Liver (tissue), 10 donors: ENCODE results near the gene SUGCT. TPM values are rescaled to one million over a fixed set of nuclear protein-coding genes. Genes with fewer than 3 reads are reported as not detected.

Experiments used
- DNase-seq: peaks from one replicate; pipeline ENCODE4 v3.0.0-alpha.2; 2017; ENCODE audit warnings: low spot score
- H3K27ac ChIP-seq, 2 donors: one replicate each; pipeline ENCODE4 v1.7.0; 2013; ENCODE audit warnings: inconsistent platforms in 2 of 2, low read length in 2 of 2, control low read depth in 1 of 2, low read depth in 1 of 2, mild to moderate bottlenecking in 1 of 2
- H3K27me3 ChIP-seq, 4 donors: one replicate each; pipeline versions ENCODE4 v1.6.1 to v1.7.0; 2013; ENCODE audit warnings: low read length in 3 of 4, inconsistent platforms in 1 of 4, mild to moderate bottlenecking in 1 of 4, moderate library complexity in 1 of 4; ENCODE audit not compliant: control insufficient read depth in 4 of 4, insufficient read depth in 4 of 4
- H3K36me3 ChIP-seq, 4 donors: one replicate each; pipeline versions ENCODE4 v1.6.1 to v1.7.0; 2013; ENCODE audit warnings: low read length in 3 of 4, mild to moderate bottlenecking in 3 of 4, low read depth in 1 of 4, moderate library complexity in 1 of 4; ENCODE audit not compliant: control insufficient read depth in 4 of 4, insufficient read depth in 3 of 4
- H3K4me1 ChIP-seq, 4 donors: one replicate each; pipeline versions ENCODE4 v1.6.1 to v1.7.0; 2013; ENCODE audit warnings: low read length in 3 of 4, mild to moderate bottlenecking in 3 of 4, moderate library complexity in 1 of 4; ENCODE audit not compliant: control insufficient read depth in 4 of 4, insufficient read depth in 4 of 4
- H3K4me3 ChIP-seq, 3 donors: one replicate each; pipeline versions ENCODE4 v1.6.1 to v1.7.0; 2013; ENCODE audit warnings: low read length in 3 of 3, control low read depth in 1 of 3, low read depth in 1 of 3, mild to moderate bottlenecking in 1 of 3
- H3K9ac ChIP-seq, 2 donors: one replicate each; pipeline ENCODE4 v1.7.0; 2013; ENCODE audit warnings: low read length in 2 of 2, mild to moderate bottlenecking in 2 of 2, moderate library complexity in 2 of 2, control low read depth in 1 of 2, low read depth in 1 of 2
- H3K9me3 ChIP-seq, 4 donors: one replicate each; pipeline versions ENCODE4 v1.6.1 to v1.7.0; 2013; ENCODE audit warnings: low read length in 3 of 4; ENCODE audit not compliant: control insufficient read depth in 4 of 4
- HNF4G ChIP-seq: IDR thresholded peaks from 2 replicates; pipeline ENCODE4 v1.6.1; 2016; ENCODE audit warnings: antibody characterized with exemption
- NR2F2 ChIP-seq: IDR thresholded peaks from 2 replicates; pipeline ENCODE4 v1.6.1; 2016; ENCODE audit warnings: antibody characterized with exemption
- RAD21 ChIP-seq, 2 donors: IDR thresholded peaks; 2 replicates each; pipeline ENCODE4 v1.6.1; 2016; ENCODE audit warnings: antibody characterized with exemption in 2 of 2, mild to moderate bottlenecking in 2 of 2
- SP1 ChIP-seq: IDR thresholded peaks from 2 replicates; pipeline ENCODE4 v1.6.1; 2018; ENCODE audit warnings: antibody characterized with exemption, mild to moderate bottlenecking
- YY1 ChIP-seq: IDR thresholded peaks from 2 replicates; pipeline ENCODE4 v1.6.1; 2016; ENCODE audit warnings: antibody characterized with exemption, mild to moderate bottlenecking
- ZBTB33 ChIP-seq: IDR thresholded peaks from 2 replicates; pipeline ENCODE4 v1.6.1; 2016; ENCODE audit warnings: antibody characterized with exemption
- WGBS: extraction: QIAGEN DNeasy Blood & Tissue Kit; methylation state at CpG from one replicate; pipeline ENCODE4 v1.1.7; 2013; 5-methylcytosine and 5-hydroxymethylcytosine counted together
- polyA plus RNA-seq, 2 donors: library from polyadenylated mRNA; stranded (reverse) in 1 of 2; unstranded in 1 of 2; fragments of 200-250 nt in 1 of 2; fragments of >200 nt in 1 of 2; fragmentation: Nextera tagmentation in 1 of 2; extraction: Ambion mirVana in 1 of 2; gene quantifications; one replicate each; pipeline versions ENCODE4 v1.2.1 to v1.2.3, GENCODE V29; 2013 to 2015
- small RNA-seq: library from RNA; depleted of rRNA; stranded (forward); fragments of <200 nt; gene quantifications from one replicate; pipeline ENCODE3, GENCODE V24; 2014
- total RNA-seq, 2 donors: library from RNA; depleted of rRNA; stranded (reverse); fragments of >200 nt; gene quantifications; one replicate each; pipeline ENCODE4 v1.2.3, GENCODE V29; 2014
- donor health status: healthy.
- donor health status: healthy.
- donor health status: healthy.
- donor health status: healthy.
- donor health status: healthy.

The SUGCT gene
- total and polyA plus RNA-seq, 4 donors: 6.2 to 11.9 (median 9.9) TPM

- Histone ChIP-seq H3K9me3 (no peaks in the 10 kb centered on the region), H3K4me3 (no peak overlapping the region), H3K4me1 (no peaks in the 10 kb centered on the region), H3K36me3 (no peaks in the 10 kb centered on the region), H3K9ac (no peak overlapping the region), H3K27ac (no peak overlapping the region), H3K27me3 (no peaks in the 10 kb centered on the region)
- DNase-seq: no peak
- no peak for TF ChIP-seq YY1
- no peak for TF ChIP-seq RAD21 (IDR thresholded peaks at IDR 0.05)
- no peak for TF ChIP-seq HNF4G
- WGBS: 82% methylated on average over 3 of the region's 3 CpGs
Measured at GRCh38 chr7:40907286-40907685, 772.5 kb downstream of the SUGCT start.

- no peak overlapping the region for H3K27ac ChIP-seq
- no peak for DNase-seq
- no peaks in the 10 kb centered on the region for H3K36me3 ChIP-seq
- H3K4me1 ChIP-seq: no peaks in the 10 kb centered on the region
- no peak overlapping the region for H3K9ac ChIP-seq
- 93% methylated on average over 10 of the region's 10 CpGs for WGBS
- TF ChIP-seq SP1: no peak
- TF ChIP-seq NR2F2: no peak
- no peak for TF ChIP-seq ZBTB33
- H3K27me3 ChIP-seq: no peaks in the 10 kb centered on the region
- no peak overlapping the region for H3K4me3 ChIP-seq
- H3K9me3 ChIP-seq: no peaks in the 10 kb centered on the region
Measured at GRCh38 chr7:40909346-40909980, 774.7 kb downstream of the SUGCT start.

Small RNA genes within 50 kb of the gene (small RNA-seq; reads per million reads assigned to genes)
- gene AC006023.1 (not detected), gene AC006023.2 (not detected)

Other genes starting within 250 kb of the SUGCT start
- gene CDK13, start 184.7 kb upstream of the SUGCT start, total RNA-seq: 10 to 100 TPM; 32.2 to 51.1 TPM
- 10 to 100 TPM in 1 of 2 donors, 1 to 10 TPM in 1; 8.8 to 14.2 TPM for gene CDK13, start 184.7 kb upstream of the SUGCT start, polyA plus RNA-seq
- 10 to 100 TPM; 20.5 to 35.4 TPM for gene MPLKIP, start 383 bp upstream of the SUGCT start, total RNA-seq
- 10 to 100 TPM; 27.9 to 45.0 TPM for gene MPLKIP, start 383 bp upstream of the SUGCT start, polyA plus RNA-seq